ENCODE measurements around the gene LAMA4.

- TF ChIP-seq POLR2A (IDR thresholded peaks at IDR 0.05): no peak
- TF ChIP-seq, protein P1, sequence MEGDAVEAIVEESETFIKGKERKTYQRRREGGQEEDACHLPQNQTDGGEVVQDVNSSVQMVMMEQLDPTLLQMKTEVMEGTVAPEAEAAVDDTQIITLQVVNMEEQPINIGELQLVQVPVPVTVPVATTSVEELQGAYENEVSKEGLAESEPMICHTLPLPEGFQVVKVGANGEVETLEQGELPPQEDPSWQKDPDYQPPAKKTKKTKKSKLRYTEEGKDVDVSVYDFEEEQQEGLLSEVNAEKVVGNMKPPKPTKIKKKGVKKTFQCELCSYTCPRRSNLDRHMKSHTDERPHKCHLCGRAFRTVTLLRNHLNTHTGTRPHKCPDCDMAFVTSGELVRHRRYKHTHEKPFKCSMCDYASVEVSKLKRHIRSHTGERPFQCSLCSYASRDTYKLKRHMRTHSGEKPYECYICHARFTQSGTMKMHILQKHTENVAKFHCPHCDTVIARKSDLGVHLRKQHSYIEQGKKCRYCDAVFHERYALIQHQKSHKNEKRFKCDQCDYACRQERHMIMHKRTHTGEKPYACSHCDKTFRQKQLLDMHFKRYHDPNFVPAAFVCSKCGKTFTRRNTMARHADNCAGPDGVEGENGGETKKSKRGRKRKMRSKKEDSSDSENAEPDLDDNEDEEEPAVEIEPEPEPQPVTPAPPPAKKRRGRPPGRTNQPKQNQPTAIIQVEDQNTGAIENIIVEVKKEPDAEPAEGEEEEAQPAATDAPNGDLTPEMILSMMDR (IDR thresholded peaks at IDR 0.05): no peak
Measured at GRCh38 chr6:112153926-112154607, 100.3 kb downstream of the LAMA4 start.

Data from vagina (tissue), 2 donors.